GM19351 (cell line): ENCODE data around the gene LCP2.

Source experiments
- ATAC-seq: cut with Tn5 transposase; IDR thresholded peaks from one replicate; pipeline ENCODE4 v1.9.1; 2021; ENCODE audit warnings: mild to moderate bottlenecking, moderate library complexity; ENCODE audit not compliant: unreplicated experiment

LCP2 gene

DNA sequence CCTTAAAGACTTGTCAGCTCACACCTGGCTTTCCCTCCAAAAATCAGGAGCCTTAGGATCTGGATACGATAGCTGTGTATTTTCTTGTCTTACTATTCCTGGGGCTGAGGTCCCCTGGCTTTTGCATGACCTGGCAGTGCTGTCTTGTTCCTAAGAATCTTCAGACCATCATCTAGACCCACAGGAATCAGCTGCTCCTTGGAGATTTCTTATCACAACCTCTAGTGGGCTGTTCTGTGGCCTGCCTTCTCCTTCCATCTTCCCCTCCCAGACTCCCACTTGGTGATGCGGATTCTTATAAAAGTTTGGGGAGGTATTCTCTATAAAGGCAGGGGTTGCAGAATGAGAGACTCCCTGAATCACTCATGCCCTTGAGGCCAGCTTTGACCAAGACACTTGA, 21.4 kb downstream of the LCP2 start:
- no peak for ATAC-seq

DNA sequence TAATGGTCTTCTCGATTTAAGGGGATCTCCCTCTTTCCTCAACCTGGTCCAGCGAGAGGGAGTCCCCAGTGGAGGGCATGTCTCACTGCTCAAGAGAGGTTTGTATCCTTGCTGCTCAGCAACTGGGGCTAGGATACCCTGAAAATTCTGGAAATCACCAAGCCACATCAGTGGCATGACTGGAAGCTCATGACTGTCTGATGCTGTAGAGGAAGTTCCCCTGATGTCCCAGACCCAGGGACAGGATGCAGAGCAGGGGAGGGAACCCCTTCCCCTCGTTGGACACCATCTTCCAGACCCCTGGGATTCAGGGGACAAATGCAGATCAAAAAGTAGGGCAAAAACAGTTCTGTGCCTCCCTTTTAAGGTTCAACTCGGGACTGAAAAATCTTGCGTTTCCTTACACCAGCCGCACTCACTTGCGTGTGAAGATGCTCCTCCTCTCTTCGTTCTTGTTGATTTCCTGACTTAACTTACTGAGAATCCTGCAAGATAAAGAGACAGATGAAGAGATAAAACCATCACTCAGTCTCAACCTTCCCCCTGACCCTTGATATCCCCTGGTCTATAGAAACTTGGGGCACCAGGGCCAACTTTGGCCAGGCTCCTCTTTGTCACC, 22.1 kb downstream of the LCP2 start:
- ATAC-seq: no peak

DNA sequence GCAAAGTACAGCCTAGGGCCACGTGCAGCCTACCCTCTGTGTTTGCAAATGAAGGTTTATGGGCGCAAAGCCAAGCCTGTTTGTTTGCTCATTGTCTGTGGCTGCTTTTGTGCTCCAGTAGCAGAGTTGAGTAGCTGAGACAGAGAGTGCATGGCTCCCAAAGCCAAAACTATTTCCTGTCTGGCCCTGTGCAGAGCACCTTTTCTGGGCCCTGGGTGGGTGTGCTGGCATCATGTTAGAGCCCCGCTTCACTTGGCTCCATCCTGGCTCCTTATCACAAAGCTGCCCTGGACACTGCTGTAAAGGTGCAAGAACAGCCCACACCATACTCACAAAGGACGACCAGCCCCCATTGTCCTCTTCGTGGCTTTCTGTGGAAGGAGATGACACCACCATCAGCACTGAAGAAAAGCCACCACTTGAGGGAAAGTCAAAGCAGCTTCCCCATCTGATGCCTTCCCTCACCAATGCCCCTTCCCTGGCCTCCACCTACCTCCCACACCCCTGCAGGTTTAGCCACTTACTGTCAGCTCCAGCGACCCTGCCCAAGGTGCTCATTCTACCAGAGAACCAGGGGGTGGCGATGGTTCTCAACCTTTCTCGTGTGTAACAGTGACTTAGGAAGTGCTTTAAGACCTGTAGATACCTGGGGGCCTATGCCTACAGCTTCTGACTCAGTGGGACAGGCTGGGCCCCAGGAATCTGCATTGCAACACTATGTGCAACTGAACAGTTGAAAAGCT, 23.4 kb downstream of the LCP2 start:
- no peak for ATAC-seq

DNA sequence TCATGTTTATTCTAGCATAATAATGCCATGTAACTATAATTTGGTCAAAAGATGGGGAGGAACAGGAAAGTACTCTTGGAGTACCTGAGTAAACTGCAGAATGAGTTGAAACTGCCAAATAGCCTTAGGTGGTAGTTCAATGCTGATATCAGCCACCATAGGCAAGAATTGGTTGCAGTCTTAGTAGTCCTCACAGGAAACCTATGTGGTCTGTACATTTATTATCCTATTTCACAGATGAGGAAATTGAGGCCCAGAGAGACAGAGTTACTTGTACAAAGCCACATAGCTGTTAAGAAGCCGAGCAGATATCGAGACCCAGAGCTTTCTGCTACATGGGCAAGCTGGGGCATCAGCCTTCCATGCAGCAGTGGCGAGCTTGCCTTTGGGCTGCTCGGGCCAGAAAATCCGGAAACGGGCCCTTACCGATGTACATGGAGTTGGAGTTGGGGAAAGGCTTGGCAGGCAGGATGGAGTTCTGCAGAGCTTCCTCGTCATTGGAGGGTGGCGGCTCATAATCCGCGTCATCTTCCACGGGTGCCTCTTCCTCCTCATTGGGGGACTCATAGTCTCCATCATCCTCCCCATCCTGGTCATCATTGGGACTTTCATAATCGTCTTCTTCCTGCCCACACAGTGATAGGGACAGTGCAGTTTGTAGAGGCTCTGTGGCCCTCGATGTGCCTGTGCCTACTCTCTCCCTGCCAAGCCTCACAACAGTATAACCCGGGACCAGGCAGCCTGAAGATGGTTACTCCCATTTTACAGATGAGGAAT, 27.1 kb downstream of the LCP2 start:
- ATAC-seq: no peak

DNA sequence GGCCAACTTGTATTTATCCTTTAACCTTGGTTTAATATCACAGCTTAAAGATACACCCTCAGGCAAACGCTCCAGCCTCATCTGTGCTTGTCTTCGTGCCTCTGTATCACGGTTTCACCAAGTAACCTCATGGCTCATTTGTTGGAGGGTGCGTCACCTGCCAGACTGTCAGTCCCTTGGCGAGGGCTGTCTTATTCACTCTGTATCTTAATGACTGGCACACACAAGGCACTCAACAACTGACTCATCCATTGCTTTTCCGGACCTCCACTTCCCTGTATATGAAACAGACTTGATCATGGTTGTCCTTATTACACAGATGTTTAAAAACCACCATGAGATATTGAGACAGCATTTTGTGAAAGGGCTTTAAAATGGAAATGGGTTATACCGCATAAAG, 28.0 kb downstream of the LCP2 start:
- ATAC-seq: no peak

DNA sequence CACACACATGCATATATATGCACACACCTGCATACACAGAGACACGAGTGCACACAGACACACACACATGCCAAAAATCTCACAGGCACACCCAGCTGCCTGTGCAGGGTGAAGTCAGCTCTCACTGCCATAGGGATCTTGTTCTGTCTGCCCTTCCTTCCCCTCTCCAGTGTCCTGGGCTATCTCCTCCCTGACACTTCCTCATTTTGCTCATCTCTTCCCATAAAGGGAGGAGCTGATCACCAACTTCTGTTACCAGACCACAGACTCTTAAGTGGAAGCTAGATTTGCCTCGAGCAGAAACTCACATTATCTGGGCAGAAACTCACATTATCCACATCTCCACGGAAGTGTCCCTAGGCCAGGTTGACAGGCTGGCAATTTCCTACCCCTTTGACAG, 28.7 kb downstream of the LCP2 start:
- no peak for ATAC-seq

DNA sequence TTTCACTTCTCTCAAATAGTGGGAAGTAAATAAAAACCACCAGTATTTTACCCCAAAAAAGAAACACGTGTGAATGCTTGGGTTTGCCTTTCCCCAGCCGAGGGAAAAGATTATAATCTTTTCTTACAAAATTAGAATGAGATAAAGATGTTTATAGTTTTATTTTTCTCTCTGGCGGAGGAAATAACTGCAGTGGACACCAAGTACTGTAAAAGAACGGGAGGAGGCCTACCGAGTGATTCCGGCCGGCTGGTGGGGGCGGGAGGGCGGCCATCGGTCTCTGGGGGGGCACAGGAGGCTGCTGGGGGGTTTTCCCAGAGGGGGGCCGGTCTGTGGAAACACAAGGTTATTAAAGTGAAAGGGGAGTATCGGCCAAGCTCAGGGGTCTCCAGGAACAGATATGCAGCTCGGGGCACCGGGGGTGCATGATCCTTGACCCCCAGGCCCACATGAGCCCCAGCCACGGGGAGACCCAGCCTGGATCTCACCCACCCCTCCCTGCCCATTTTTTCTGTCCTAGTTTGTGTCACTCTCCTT, 29.4 kb downstream of the LCP2 start:
- ATAC-seq: peak; percentile 9

DNA sequence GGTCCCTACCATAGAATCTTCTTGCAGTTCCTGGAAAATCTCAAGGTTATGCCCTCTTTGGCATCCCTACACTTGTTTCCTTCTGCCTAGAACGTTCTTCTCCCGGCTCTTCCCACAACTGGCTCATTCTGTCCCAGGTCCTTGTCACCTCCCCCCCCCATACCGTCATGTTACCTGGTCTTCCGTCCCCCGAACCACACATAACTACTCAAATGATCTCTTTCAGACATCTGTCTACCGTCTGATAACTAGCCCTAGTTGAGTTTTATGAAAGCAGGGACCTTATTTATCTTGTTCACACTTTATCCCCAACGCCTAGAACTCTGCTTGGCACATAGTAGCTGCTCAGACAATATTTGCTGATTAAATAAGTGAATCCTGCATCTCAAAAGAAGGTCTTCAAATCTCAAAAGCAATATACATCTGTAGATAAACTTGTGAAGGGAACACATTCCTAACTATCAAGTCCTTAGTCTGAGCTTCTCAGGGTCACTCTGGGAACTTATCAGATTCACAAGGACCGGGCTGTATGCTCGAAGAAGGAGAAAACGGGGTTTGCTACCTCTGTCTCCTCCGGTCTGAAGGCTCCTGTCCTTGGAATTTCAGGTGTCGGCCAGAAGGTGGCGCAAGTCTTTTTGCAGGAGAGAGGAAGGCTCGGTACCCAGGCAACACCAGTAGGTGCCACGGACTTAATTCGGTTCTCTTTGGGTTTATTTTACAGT, 30.0 kb downstream of the LCP2 start:
- peak; percentile 92 for ATAC-seq

DNA sequence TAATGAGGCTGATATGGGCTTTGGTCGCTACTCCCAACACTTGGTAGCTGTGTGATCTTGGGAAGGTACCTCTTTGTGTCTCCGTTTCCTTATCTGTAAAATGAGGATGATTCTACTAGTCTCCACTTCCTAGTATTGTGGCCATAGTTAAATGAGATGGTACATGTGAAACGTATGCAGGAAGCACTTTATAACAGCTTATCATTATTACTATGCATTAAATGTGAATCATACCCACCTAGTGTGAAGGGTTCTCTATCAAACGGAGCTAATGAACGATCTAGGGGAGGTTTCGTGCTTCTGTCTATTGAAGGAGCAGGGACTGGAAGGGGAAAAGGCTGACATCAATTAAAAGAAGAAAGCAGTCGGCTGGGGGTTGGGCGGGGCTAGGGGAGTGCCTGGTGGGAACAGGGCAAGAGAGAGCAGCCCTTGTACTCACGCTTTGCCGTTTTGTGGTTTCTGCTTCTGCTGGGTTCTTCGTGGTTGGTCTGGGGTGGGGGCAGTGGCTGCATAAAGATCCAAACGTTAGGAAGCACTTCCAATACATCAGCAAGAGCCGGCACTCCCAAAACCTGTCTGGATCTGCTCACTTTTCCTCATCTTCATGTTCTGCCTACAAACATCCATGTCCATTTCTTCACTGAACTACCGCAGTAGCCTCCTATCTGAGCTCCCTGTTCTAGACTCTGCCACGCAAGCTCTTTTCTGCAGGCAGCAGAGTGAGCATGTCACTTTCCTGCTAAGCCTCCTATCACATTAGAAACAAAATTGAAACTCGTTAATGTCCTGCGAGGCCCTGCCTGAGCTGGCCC, 30.8 kb downstream of the LCP2 start:
- no peak for ATAC-seq

DNA sequence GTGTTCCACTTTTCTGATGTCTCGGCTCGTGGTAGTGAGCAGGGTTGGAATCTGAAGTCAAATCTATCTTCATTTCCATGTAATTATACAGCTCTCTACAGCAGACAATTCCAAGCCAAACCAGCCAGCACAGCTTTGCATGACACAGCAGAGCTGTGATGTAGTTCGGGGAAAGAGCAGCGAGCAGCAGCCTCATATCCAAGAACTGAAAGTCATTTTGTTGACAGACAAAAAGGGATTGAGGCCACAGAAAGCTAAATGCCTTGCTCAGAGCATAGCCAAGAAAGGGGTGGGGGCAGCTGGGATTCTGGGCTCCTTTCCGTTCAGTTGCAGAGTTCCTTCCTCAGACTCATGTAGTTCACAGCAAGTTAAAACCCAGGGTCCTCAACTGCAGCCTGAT, 32.1 kb downstream of the LCP2 start:
- no peak for ATAC-seq

DNA sequence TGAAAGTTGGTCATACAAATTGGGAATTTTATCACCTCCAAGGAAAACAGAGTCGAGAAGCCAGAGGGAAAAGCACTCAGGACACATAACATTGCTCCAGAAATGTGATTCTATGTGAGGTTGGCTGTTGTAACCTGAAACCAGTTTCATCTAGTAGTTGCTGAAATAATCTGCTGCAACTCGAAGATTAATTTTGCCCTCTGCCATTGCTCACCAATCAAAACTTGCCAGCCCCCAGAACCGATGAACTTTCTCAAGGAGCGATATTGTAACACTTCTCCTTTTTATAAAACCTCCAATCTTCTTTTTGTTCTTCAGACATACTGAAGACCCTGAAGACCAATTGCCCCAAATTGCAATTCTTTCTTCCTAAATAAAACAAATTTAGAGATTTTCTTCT, 33.7 kb downstream of the LCP2 start:
- ATAC-seq: no peak

DNA sequence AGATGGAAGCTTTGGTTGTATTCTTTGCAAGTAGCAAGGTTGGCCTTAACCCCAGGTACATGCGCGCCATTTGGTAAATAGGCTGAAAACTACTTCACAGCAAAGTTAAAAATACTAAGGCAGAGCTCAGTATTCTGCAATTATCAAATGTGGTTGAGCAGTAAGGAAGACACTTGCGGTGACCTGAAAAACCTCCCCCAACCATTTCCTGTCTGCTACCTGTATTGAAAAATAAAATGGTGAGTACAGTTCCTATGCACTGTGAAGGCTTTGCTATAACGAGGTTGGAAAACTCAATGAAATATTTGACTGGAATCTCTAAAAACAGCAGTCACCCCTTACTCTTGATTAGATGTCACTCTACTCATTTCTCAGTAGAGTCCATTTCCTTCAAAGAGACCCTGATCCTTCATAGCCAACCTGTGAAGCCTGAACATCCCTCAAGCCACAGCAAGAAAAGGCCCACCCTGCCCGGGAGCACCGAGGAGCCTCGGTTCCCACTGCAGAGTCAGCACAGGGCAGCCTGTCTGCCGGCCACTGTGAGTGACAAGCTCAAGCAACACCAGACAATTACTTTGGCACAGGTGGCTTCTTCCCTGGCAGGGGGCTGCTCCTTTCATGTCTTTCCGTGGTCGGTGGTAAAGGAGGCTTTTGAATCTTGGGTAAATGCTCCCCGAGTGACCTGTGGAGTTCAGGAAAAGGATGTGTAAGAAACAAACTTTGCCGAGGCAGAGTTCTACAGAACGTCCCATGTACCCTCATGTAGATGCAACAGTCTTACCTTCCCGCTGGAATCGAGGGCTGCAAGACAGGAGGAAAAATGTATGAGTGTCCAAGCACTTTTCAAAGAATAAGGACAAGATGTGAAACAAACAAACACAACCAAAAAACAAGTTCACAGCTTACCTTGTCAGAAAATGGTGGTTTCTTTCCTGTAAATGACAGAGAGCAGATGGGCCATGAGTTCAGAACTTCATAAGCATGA, 35.2 kb downstream of the LCP2 start:
- no peak for ATAC-seq

DNA sequence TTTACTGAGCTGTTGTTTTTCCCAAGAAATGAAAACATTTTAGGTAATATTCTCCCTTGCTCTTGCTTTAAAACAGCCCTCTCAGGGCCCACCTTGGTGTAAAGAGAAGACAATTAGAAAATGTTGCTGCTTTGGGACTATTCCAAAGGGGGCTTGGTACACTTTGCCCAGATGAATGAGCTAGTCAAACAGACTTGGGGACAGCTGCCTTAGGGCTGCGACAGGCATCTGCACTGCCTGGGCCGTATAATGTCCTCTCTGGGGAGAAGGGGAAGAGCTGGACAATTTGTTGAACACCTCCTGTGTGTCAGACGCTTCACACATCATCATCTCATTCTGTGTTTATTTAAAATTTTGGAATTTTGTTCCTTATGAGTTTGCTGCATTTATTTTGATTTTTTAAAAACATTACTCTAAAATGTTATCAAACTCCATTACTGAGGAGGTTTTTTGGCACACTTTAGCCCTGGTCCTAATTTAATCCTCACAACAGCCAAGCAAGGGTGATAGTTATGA, 36.0 kb downstream of the LCP2 start:
- ATAC-seq: no peak

DNA sequence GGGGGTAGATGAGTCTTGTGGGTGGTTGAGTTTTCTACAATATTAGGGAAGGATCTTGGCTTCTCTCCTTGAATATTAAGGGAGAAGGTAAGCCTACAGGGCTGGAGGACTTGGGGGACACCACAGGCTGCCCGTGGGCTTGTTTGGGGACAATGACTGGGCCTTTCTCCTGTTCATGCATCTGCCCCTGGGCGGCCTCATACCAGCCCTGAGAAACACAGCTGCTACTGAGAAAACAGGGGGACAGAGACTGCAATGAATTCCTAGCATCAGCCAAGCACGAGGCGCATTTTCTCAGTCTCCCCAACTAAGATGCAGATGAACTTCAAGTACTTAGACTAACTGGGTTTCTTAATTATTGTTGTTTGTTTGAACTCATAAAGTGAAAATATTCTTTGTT, 40.2 kb downstream of the LCP2 start:
- ATAC-seq: no peak

DNA sequence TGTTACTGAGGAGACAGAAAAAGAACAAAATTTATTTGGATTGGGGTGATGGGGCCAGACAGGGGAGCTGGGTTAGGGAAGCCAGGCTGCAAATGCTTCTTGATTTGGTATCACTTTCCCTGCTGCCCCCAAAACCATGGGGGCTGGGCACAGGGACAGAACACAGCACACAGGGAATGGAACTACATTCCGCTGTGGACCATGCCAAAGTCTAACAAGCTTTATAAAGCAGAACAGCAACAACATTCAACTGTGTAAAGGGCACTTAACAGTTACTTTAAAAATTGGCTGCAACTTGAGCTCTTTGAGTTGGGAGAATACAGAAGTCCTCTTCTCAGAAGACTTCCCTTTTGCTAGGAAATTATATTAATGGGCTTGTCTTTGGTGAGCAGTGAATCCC, 41.0 kb downstream of the LCP2 start:
- ATAC-seq: no peak

DNA sequence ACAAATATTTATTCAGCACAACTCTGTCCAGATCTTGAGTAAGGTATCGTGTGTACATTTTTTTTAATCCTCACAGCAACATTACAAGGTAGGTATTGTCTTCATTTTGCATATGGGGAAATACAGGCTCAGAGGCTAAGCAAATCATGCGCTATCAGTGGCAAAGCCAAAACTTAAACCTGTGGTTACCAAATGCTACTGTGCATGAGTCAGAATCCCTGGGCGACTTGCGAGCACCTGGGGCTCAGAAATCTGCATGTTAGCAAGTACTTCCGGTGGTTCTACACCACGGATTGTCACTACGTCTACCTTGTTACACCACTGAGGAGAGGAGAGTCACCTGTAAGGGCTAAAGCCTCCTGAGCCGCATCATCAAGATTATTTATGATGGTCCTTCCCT, 43.5 kb downstream of the LCP2 start:
- peak; percentile 99 for ATAC-seq

DNA sequence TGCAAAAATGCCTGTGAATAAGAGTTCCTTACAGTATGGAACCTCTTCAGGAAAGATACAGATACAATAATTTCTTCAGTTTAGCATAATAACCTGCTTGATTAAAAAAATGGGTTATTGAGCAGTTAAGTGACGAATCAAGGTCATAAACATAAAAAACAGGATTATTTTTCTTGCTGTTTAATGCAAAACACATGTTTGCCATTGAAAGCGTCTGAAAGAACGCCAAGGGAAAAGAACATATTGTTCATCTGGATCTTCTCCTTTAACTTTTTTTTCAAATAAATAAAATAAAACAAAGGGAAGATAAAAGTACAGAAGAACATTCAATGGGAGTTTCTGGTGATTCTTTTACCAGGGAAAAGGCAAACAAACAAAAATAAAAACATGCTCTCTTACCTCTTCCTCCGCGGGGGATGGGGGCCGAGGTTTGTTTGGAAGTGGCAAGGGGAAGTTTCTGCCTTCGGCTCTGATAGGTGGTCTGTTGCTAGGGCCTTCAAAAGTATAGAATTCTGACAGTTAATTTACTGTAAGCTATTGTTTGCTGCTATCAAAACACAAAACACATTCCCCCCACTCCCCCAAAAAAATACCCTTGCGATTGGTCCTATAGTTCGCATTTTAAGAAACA, 44.7 kb downstream of the LCP2 start:
- ATAC-seq: no peak

DNA sequence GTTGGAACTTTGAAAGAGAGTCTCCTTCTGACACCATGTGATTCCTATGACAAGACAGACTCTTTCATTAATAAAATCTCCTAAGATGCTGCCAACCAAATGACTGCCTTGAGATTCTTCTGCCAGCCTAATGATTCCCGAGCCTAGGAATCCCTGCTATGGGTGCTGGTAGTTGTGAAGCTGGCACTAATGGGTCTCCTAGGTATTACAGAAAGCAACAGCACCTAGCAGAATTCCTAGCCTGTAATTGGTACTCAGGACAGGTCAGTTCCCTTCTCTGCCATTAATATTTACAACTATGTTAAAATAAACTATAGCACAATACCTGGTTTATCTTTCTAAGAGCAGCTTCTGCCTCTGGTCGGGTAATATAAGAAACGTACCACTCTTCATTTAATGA, 45.5 kb downstream of the LCP2 start:
- no peak for ATAC-seq
